PC-9 (cell line): ENCODE results near the gene CARNS1. TPM values are rescaled to one million over a fixed set of nuclear protein-coding genes. Genes with fewer than 3 reads are reported as not detected.

Experiments
- BruUV-seq: library from RNA; stranded (reverse); fragments of 400-500 nt; replicated peaks from 2 replicates; lab custom pipeline; 2021; lab: Mats Ljungman, UMichigan
- CTCF ChIA-PET: fragments of 300-600 bp; sonication (Branson Sonifier 250); formaldehyde crosslinking; loops from one replicate; lab custom pipeline; 2022; ENCODE audit warnings: antibody characterized with exemption; lab: Charles Lee
- POLR2A ChIA-PET: fragments of 300-600 bp; sonication (Branson Sonifier 250); formaldehyde crosslinking; loops from one replicate; lab custom pipeline; 2022; ENCODE audit warnings: antibody characterized with exemption; ENCODE audit not compliant: unreplicated experiment; lab: Charles Lee
- DNase-seq, 2 experiments: peaks; one replicate each; pipeline versions ENCODE4 v3.0.0 to v3.0.0-alpha.2; 2015 to 2022; ENCODE audit warnings: mixed read lengths in 1 of 2
- H2AFZ ChIP-seq: fragments of 200-600 bp; sonication (generic); 2 replicates; pipeline ENCODE4 v1.8.1; 2017; ENCODE audit warnings: antibody characterized with exemption
- H3F3A ChIP-seq: fragments of 200-600 bp; sonication (generic); 2 replicates; pipeline ENCODE4 v1.8.1; 2017; ENCODE audit warnings: antibody characterized with exemption, mild to moderate bottlenecking, low read depth; ENCODE audit not compliant: insufficient read depth
- H3K27ac ChIP-seq: fragments of 200-600 bp; sonication (generic); 2 replicates; pipeline ENCODE4 v1.6.1; 2016; ENCODE audit warnings: mixed run types
- H3K27me3 ChIP-seq: fragments of 200-600 bp; sonication (generic); 2 replicates; pipeline ENCODE4 v1.6.1; 2016; ENCODE audit warnings: low read depth, mixed run types; ENCODE audit not compliant: insufficient read depth
- H3K36me3 ChIP-seq: fragments of 200-600 bp; sonication (generic); 2 replicates; pipeline ENCODE4 v1.6.1; 2016; ENCODE audit warnings: low read depth, mixed run types
- H3K4me1 ChIP-seq: fragments of 200-600 bp; sonication (generic); replicated peaks from 2 replicates; pipeline ENCODE4 v1.6.1; 2016; ENCODE audit warnings: mixed run types; ENCODE audit not compliant: insufficient read depth
- H3K4me2 ChIP-seq: fragments of 200-600 bp; sonication (generic); 2 replicates; pipeline ENCODE4 v1.6.1; 2017; ENCODE audit warnings: mixed run types
- H3K4me3 ChIP-seq: fragments of 200-600 bp; sonication (generic); 2 replicates; pipeline ENCODE4 v1.6.1; 2016; ENCODE audit warnings: mixed run types
- H3K79me2 ChIP-seq: fragments of 200-600 bp; sonication (generic); 2 replicates; pipeline ENCODE4 v1.6.1; 2017; ENCODE audit warnings: low read depth, mixed run types
- H3K9me2 ChIP-seq: fragments of 200-600 bp; sonication (generic); 2 replicates; pipeline ENCODE4 v1.8.1; 2017; ENCODE audit warnings: mild to moderate bottlenecking; ENCODE audit not compliant: insufficient read depth
- H3K9me3 ChIP-seq: fragments of 200-600 bp; sonication (generic); 2 replicates; pipeline ENCODE4 v1.8.1; 2016; ENCODE audit warnings: low read depth; ENCODE audit not compliant: insufficient read depth
- H4K20me1 ChIP-seq: fragments of 200-600 bp; sonication (generic); 2 replicates; pipeline ENCODE4 v1.8.1; 2017; ENCODE audit not compliant: insufficient read depth
- CTCF ChIP-seq: fragments of 200-600 bp; sonication (generic); conservative IDR thresholded peaks from 2 replicates; pipeline ENCODE4 v1.6.1; 2017; ENCODE audit warnings: mixed run types, antibody characterized with exemption, mild to moderate bottlenecking, moderate library complexity
- EZH2 ChIP-seq: fragments of 200-600 bp; sonication (generic); IDR thresholded peaks from 2 replicates; pipeline ENCODE4 v1.8.0; 2017; ENCODE audit warnings: antibody characterized with exemption, low read depth
- intact Hi-C: fragments of 100-400 bp; cut with micrococcal nuclease; formaldehyde crosslinking; loops from one replicate; pipeline ENCODE4 v1.10.0; 2022; ENCODE audit not compliant: unreplicated experiment
- total RNA-seq: library from RNA; stranded (reverse); gene quantifications from 2 replicates; pipeline ENCODE4 v1.2.3, GENCODE V29; 2021

Gene CARNS1
- total RNA-seq, 1 experiment from 2014 or later, result 0.15 TPM

- H3K4me3 ChIP-seq, result no peak overlapping the region
- H3F3A ChIP-seq, result peaks cover 15% of the 10 kb centered on the region; the same call in 1 of the 2 replicates
- no peaks in the 10 kb centered on the region for H3K9me3 ChIP-seq
- intact Hi-C loops, result no loop called here
- no peaks in the 10 kb centered on the region for H3K36me3 ChIP-seq
- H3K27ac ChIP-seq, result no peak overlapping the region
- TF ChIP-seq EZH2, result no peak
- TF ChIP-seq CTCF, result no peak; the same call in 1 of the 2 replicates
- no peak overlapping the region for H3K4me2 ChIP-seq
- no peak overlapping the region for H2AFZ ChIP-seq
- H3K9me2 ChIP-seq, result no peaks in the 10 kb centered on the region
- H3K27me3 ChIP-seq, result no peaks in the 10 kb centered on the region
- no peaks in the 10 kb centered on the region for H3K79me2 ChIP-seq
- ChIA-PET CTCF (no interaction called here), POLR2A (no interaction called here)
- BruUV-seq, result no TSS peak
- H3K4me1 ChIP-seq, result no peaks in the 10 kb centered on the region
- DNase-seq, result no peak
- no peaks in the 10 kb centered on the region for H4K20me1 ChIP-seq
These were observed 5.1 kb upstream of the CARNS1 start for GRCh38 chr11:67410369-67410831.

- POLR2A ChIA-PET, result interaction anchor here (0.5 kb wide), 1 partner anchor 185 kb away, joined by 4 read pairs; no protein-coding TSS in a partner anchor
- BruUV-seq, result no TSS peak
- no peak overlapping the region for H3K4me2 ChIP-seq
- H4K20me1 ChIP-seq, result no peaks in the 10 kb centered on the region
- CTCF ChIA-PET, result no interaction called here
- H3K9me2 ChIP-seq, result no peaks in the 10 kb centered on the region
- no peaks in the 10 kb centered on the region for H3K9me3 ChIP-seq
- DNase-seq, result no peak
- no peak overlapping the region for H3K27ac ChIP-seq
- no peak overlapping the region for H2AFZ ChIP-seq
- no peaks in the 10 kb centered on the region for H3K27me3 ChIP-seq
- intact Hi-C loops, result no loop called here
- no peaks in the 10 kb centered on the region for H3K4me1 ChIP-seq
- no peak overlapping the region for H3K4me3 ChIP-seq
- H3K36me3 ChIP-seq, result no peaks in the 10 kb centered on the region
- TF ChIP-seq CTCF (no peak), EZH2 (no peak)
- H3K79me2 ChIP-seq, result no peaks in the 10 kb centered on the region
- peaks cover 15% of the 10 kb centered on the region; the same call in 1 of the 2 replicates for H3F3A ChIP-seq
These were observed 4.3 kb upstream of the CARNS1 start for GRCh38 chr11:67410984-67411784.

- BruUV-seq, result no TSS peak
These were observed 3.7 kb upstream of the CARNS1 start for GRCh38 chr11:67411785-67412152.

More at GRCh38 chr11:67411785-67412152, 3.7 kb upstream of the CARNS1 start:
- DNase-seq, result no peak
- H3K36me3 ChIP-seq, result no peaks in the 10 kb centered on the region
- H3K4me1 ChIP-seq, result no peaks in the 10 kb centered on the region
- no peaks in the 10 kb centered on the region for H3K9me2 ChIP-seq
- intact Hi-C loops, result no loop called here
- no peak overlapping the region for H2AFZ ChIP-seq
- H3K27ac ChIP-seq, result no peak overlapping the region
- no peaks in the 10 kb centered on the region for H3K27me3 ChIP-seq
- no peaks in the 10 kb centered on the region for H3K79me2 ChIP-seq
- no peak overlapping the region for H3K4me3 ChIP-seq
- H3K9me3 ChIP-seq, result no peaks in the 10 kb centered on the region
- TF ChIP-seq CTCF, result no peak
- TF ChIP-seq EZH2, result no peak
- H3K4me2 ChIP-seq, result no peak overlapping the region
- no peaks in the 10 kb centered on the region for H4K20me1 ChIP-seq
- ChIA-PET CTCF (no interaction called here), POLR2A (interaction anchor here (0.6 to 0.9 kb wide), 2 partner anchors 9 to 10 kb away, joined by 3 to 5 read pairs; partner anchors contain the start of gene PPP1CA)
- H3F3A ChIP-seq, result peaks cover 15% of the 10 kb centered on the region; the same call in 1 of the 2 replicates
